ENCODE measurements around the gene TFAP2A.
A peak's percentile ranks its signal among the peaks of the same experiment; 100 is the strongest.

TFAP2A gene

DNA sequence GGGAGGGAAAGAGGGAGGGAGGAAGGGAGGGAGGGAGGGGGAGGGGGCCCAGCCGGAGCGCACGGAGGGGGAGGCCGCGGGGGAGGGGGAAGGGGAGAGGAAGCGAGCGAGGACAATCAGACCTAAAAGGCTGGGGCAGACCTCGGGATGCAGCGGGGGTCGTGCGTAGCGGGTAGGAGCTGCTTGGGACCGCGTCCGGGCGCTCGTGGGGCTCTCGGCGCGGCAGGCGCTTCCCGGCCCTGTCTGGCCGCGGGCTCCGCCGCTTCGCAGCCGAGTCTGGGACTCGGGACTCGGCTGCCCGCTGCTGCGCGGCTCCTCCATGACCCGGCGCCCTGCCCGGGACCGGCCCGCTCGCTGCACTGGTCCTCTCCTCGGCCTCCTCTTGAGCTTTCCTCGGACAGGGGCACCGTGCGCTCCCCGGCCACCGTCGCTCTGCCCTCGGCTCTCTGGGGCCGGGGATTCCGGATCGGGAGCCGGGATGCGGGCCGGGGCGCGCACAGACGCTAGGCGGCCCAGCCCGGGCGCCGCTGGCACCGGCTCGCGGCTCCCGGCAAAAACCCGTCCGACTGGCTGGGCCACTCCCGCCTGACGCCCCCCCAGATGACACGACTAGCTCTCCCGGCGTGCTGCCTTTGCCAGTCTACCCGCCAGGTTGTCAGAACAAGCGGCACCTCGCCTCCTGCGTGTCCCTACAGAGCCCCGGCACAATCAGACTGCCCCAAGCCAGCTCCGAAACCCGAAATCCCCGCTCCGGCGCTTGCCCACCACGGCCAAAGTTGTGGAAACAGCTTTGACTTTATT, 2.2 kb downstream of the TFAP2A start:
- DNase-seq = peak; percentile 37

DNA sequence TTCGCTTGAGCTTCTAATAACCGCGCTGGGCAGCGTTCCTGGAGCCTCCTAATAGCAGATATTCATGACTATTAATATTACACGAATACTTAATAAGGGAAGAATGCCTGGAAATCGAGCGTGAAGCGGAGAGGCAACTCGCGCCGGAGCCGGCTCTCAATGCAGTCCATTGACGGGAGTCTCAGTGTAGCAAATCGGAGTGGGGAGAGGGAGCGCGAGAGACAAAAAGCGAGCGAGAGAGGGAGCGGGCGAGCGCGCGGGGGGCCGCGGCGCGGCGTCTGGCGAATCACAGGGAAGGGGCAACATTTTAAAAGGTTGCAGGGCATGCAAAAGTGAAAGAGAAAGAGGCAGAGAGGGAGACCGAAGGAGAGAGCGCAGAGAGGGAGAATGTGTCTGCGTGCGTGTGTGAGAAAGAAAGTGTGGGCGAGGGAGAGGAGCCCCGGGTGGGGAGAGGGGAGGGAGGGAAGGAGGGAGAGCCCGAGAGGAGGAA, 2.9 kb downstream of the TFAP2A start:
- DNase-seq = peak; percentile 37

DNA sequence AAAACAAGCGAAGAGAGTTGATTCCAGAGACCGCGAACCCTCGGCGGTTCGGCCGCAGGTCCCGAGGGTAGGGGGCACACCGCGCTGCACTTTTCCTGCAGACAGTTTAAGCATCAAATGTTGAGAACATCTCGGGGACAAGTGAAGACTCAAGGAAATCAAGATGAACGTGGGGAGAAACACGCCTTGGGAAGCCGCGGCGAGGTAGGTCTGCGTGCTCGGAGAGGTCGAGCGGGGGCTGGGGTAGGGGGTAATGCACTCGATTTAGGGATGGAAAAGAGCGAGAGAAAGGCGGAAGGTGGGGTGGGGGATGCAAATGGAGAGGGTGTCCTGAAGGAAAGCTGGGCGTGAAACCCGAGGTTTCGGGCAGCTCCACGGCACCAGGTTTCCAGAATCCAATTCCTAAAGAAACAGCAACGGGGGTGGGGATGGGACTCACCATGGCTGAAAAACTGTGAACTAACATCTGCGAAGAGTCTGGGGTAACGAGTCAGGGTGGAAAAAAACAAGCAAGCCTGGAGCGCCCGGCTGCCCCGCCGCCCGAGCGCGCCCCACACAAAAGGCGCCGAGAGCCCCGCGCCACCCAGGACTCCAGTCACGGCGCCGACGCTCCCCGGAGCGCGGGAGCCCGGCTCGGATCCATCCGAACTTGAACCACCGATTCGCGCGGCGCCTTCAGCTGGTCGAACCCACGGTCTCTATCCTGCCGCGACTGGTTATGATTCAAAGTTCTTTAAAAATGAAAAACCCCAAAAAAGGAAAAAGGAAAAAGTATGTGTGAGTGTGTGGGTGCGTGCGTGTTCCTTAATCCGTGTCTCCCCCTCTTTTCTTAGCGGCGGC, 3.5 kb downstream of the TFAP2A start:
- no peak for DNase-seq

DNA sequence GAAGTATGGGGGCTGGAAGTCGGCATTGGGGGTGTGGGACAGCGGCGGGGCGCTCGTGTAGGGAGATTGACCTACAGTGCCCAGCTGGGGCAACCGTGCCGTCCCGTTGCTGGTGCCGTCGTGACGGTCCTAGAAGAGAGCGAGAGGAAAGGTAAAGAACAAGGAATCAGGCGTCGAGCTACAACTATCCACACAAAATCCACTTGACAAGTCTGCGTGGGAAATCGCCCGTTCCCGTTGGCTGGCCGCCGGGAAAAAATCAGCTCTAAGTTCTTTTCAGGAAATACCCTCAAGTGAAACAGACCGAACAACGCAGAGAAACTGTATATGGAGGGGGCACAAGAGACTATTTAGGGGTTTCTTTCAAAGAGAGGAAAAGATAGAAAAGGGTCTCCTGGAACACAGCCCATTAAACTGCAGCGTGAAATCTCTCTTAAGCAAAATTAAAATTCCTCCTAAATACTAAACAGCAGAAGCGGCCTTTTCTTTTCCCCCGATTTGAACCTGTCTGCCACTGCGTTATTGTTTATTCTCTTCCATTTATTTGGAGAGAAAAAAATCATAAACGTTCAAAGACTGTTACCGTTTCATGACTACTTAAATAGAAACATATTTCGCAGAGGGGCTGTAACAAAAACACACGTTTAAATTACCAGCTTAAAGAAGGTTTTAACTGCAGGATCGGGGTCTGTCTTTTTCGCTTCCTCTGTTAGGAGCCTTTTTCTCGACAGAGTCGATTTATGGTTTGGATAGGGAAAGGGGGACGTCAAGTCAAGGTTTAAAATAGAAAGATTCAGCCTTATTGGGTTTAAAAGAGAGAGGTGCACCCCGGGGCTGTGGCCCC, 4.4 kb downstream of the TFAP2A start:
- DNase-seq = no peak

DNA sequence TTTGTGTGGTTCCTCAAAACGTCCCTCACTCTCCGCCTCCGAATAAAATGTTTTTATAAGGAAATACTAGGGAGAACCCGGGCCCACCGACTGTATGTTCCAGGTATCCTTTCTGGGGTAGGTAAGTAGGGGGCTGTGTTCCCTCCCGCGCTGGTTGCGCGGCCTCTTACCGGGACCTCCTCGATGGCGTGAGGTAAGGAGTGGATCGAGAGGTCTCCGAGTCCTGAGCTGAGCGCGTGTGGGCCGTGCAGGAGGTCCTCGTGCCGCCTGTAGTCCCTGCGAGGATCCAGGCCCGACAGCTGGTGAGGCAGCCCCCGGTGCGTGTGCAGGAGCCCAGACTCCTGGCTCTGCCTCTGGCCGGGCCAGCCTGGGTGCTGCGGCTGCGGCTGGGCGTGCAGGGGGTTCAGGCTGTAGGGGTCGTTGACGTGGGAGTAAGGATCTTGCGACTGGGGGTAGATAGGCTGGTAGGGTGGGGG, 5.1 kb downstream of the TFAP2A start:
- DNase-seq = no peak

DNA sequence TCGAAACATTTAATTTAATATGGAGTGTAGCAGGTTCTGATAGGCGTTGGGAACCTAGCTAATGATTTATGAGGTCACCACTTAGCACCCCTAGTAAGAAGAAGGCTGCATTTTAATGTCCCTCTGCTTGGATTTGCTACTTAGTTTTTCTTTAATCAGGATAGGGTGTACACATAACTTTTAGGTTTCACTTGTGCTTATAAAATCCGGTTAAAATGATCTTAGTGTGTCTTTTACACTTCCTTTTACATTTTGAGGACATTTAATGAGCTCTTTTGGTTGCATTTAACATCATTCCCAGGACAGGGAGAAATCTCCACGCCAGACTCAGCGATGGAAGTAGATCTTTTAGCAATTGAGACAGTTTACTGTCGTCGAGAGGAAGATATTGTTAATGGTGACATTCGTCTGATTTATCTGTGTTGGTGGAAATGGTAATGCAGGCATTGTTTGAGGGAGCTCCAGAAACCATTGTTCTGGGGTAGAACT, 5.6 kb downstream of the TFAP2A start:
- no peak for DNase-seq

DNA sequence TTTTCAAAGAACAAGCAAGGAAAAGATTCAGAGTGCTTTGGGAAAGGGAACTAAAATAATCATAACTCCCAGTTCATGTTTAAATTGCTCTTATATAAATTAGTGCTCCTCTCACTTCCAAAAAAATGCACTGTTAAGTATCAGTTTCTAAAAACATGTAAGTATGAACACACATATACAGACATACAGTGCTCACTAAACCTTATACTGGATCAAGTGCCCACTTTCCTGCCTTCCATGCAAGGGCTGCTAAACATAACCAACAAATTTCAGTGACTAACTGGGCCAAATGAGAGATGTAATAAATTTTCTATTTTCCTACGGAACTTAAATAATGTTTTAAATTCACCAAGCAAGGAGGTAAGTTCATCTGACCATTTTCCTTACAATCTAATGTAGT, 6.4 kb downstream of the TFAP2A start:
- DNase-seq = no peak

DNA sequence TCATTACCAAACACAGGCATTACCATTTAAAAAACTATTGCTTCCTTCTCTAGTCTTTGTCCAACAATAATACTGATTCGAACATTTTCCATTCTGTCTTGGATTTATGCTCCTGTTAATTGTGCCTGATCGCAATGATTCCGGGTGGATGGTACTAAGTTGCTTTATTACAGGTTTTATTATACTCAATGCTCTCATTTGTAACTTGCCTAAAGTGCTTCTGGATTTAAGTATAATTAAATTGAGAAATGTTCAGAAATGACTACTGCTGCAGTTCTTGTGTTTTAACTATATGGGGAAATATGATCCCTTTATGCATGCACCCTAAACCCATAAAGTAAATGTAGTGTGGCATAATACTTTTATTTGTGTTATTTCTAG, 7.2 kb downstream of the TFAP2A start:
- no peak for DNase-seq

DNA sequence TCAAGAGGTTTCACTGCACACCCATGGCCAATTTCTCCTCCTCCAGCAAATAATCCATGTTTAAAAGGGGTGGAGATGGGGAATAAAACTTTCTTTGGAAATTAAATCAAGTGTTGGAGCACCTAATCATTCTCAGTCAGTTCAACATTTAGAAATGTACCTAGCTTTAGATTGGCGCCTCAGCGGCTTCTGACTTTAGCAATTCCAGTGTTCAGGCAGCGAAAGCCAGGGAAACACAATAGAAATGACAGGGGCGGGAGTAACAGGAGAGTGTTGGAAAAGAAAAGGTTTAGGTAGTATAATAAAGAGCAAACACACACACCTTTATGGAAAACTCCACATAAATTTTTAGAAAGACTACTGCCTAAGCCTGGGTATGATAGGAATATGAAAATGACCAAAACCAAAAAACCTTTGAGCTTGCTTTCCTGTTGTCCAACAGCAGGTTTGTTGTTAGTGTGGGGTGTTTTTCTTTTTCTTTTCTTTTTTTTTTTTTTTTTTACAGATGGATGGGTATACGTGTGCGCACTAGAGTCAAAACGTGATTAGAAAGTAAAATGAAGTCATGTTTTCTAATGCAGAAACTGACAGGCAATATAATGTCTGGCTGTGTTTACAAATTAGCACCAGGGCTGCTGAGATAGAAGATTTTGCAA, 7.7 kb downstream of the TFAP2A start:
- DNase-seq = no peak

DNA sequence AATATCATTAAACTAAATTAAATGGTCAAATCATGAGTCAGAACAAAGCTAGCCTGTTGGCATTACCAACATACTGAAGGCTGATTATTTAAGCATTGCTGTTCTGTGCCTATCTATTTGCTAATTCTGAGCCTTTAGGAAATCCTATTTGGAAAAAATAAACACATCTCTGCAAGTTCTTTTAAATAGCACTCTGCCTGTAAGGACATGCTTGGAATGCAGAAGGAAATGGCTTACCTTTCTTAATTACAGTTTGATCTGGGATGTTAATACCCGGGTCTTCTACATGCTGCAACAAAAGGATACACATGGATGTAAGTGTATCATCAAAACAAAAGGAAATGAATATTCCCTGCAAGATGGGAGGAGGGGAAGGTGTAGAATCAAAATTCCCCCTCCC, 8.3 kb downstream of the TFAP2A start:
- no peak for DNase-seq

DNA sequence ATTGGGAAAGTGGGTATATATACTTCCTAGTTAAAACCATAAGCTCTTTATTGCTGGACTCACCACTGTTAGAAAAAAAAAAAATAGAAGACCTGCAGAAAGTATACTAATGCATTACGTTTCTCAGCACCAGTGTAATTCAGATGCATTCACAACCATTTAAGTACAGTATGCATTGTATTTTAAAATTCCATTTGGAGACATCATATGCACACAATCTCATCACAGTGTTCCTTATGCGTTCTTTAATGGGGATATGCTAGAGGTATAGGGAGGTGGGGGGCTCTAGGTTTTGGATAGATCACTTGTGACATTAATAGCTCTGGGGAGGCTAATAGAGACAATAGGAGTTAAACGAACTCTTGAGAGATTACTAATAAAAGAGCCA, 9.4 kb downstream of the TFAP2A start:
- DNase-seq = no peak

DNA sequence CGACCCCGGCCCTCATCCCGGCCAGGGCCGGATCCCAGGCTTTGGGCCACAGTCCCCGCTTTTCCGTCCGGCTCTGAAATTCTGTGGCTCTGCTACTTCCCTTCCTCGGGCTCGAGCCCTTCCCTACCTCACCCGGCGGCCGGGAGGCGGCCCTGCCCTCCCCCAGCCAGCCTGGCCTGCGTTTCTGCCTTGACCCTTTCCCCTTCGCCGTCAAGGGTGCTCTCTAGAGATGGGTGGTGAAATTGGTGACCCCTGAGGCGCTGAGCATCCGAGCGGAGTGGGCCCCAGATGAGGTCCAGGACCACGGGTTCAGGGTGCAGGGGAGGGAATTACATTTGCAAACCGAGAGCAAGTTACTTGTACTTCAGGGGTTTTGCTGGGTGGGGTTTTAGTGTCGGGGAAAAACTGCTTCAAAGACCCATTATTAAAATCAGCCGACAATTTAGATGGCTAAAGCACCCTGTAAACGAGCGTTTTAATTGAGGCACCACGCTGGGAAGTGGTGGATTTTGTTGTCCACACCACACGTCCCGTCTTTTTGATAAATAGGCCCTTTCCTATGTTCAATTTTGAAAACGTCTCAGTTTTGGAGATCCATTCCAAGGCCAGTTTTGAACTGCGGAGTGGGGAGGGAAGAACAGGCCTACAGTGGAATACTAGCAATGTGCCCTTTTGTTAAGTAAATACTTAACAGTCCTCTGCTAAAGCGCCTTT, 9.9 kb downstream of the TFAP2A start:
- DNase-seq = no peak

DNA sequence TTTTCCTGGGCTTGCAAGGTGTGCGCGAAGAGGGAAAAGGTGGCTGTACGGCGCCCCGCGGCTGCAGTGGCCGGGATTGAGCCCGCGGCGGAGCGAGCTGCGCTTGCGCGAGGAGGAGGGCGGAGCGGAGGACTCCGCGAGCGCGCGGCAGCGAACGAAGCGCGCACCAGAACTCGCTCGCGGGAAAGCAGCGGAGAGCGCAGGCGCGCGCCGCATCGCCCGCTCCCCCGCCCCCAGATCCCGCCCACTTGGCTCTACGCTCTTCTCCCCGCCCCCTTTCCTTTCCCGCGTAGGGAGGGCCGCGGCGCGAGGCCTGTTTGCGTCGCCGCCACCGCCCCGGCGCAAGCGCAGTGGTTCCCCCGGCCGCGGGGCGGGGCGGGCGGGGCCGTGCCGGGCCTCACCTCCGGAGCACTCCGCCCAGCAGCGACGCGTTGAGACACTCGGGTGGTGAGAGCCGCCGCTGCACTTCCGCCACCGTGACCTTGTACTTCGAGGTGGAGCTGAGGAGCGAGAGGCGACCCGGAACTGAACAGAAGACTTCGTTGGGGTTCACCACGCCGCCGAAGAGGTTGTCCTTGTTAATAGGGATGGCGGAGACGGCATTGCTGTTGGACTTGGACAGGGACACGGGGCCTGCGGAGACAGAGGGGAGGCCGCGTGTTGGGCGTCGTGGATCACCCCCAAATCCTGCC, 10.6 kb downstream of the TFAP2A start:
- DNase-seq = peak; percentile 97

DNA sequence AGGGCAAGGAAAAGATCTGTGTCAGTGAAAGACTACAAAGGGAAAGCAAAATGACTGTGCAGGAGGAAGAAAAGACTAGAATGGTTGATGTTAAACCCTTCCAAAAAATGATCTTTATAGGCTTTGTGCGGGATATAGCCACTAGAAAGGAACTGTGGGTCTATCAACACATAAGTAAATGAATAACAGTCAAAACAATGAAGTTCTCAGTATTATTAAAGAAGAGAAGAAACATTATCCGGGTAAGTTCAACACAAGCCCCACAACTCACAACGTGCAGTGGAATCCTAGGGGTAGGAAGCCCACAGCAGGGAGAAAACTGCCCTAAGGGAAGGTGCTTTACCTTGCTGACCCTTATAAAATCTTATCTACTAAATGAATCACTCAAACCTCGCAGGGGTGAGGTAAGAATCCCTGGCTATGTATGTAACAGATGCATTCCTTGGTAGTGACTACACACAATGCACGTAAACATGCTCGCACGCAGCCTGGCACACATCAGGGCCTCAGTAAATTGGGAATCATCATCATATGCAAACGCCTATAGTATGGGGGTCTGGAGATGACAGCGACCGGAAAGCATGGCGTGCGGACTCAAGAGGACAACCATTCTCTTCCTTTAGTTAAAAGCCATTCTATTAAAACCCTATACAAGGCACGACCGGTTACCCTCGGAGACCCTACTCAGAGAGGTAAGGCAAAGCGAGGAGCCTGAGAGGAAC, 11.3 kb downstream of the TFAP2A start:
- DNase-seq = no peak

DNA sequence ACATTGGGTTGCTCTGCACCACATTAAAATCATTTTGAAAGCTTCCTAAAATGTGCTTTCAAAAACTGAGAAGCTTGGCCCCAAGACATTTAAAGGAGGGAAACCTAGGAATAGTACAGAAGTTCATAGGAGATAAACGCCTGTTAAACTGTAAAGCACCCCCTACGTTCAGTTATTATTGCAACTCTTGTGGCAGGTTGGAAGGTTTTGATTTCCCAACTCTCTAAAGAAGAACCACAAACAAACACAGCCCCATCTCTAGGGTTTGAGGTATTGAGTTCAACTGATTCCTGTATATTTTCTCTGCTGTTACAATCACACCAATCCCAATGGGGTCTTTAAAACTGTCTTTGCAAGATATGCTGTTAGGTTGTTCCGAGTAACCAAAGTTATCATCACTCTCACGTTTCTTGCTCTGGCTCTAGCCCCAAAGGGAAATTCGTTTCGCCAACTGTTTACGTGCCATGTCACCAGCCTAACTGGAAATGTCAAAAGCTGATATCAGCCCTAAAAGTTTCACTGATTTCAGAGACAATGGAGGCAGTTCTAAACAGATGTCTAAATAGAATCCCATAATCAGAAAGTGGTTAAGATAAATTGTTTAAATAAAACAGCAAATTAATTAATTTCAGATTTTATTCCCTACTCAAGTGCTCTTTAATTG, 12.1 kb downstream of the TFAP2A start:
- no peak for DNase-seq

DNA sequence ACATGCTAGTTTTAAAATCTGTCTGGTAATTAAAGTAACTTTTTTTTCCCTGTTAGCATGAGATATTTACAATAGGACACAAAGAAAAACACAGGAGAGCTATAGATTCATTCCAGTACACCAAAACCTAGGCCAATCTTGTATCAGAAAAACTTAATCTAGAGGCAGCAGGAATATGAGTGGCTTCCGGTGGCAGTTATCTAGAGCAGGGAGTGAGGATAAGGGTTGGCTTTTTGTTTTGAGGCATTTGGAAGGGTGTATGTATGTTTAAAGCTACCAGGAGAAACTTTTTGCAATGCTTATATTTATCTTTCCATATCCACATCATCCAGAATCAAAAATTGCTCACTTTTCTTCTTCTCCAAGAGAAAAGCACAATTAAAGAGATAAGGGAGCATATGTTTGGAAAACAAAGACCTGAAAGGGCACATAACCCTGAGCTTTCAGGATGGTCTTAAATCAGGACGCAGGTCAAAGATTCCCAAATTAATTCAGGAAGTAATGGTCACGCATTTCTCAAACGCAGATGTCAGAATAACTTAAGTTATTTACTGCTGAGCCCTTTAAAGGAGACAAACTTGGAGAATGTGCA, 13.1 kb downstream of the TFAP2A start:
- no peak for DNase-seq

DNA sequence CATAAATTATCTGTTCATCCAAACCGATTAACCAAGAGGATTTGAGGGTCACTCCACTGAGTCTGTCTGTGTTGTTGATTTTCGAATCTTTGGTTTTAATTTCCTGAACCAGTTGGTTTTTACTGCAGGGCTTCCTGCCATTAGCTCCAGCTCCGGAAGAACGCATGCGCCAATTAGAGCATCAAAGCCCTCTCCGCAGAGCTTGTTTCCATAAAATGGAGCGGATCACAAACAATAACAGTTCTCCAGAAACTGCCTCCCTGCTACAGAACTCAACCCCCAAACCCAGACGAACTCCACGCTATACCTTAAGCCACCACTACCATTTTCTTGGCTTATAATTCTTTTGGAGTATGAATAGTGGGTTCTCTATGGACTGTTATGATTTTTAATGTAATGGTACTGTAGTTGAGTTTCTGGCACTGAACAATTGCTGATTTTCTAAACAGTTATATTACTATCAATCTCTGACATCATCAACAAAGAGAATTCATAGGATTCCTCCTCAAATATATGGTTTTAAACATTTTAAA, 13.8 kb downstream of the TFAP2A start:
- DNase-seq = no peak

DNA sequence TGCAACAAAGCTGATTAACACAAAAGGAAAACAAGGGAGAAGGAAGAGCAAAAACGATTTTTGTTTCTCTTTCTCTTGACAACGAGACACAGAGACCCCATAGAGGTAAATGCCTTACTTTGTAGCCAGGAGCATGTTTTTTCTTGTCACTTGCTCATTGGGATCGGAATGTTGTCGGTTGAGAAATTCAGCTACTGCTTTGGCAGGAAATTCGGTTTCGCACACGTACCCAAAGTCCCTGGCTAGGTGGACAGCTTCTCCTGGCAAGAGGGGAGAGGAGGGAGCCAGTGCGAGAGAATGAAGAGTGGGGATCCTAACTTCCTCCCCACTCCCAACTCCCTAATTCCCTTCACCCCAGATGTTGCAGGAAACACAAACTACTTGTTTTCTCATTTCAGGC, 14.5 kb downstream of the TFAP2A start:
- DNase-seq = no peak

DNA sequence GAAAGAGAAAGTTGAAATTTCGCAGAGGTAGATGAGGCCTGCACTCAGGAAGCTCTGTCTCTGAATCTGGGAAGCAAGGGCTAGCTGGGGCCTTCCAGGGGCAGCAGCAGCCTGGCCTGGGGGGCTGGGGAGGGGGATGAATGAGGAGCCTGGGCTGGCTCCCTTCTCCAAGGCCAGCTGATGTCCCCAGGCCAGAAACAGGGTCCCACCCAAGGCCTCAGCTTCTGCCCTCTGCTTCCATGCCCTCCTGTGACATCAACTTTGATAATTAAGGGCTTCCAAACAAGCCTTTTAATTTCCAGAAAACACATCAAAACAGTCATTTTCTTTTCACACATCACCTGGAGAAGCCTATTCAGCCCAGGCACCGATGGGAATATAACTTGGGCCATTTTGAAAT, 15.4 kb downstream of the TFAP2A start:
- no peak for DNase-seq

All from SHP77 treated with DMSO at 0.1 percent for 48 hours (cell line).